HepG2 (cell line): ENCODE measurements around the gene LAMB4. TPM values are rescaled to one million over a fixed set of nuclear protein-coding genes. Genes with fewer than 3 reads are reported as not detected.

Source experiments
- ATAC-seq: fragments of 200-7000 bp; cut with Tn5 transposase; 3 replicates; pipeline ENCODE4 v1.9.1; 2020; ENCODE audit warnings: mild to moderate bottlenecking, moderate library complexity
- BruUV-seq: library from RNA; stranded (reverse); fragments of 400-500 nt; replicated peaks from 2 replicates; lab custom pipeline; 2021; lab: Mats Ljungman, UMichigan
- CTCF ChIA-PET: fragments of 300-600 bp; formaldehyde crosslinking; extraction: SDS; loops from one replicate; lab custom pipeline; 2021; ENCODE audit warnings: low total read pairs, inconsistent platforms, low intra/inter-chr PET ratio; lab: Yijun Ruan, JAX
- POLR2A ChIA-PET: fragments of 350-600 bp; sonication (Branson Sonifier 250); formaldehyde crosslinking; loops from one replicate; lab custom pipeline; 2020; ENCODE audit warnings: antibody characterized with exemption, inconsistent platforms; lab: Yijun Ruan, JAX
- DNase-seq: peaks from one replicate; pipeline ENCODE4 v3.0.0-alpha.2; 2015; ENCODE audit warnings: low spot score
- FAIRE-seq: peaks from 3 replicates; lab custom pipeline; 2011; peaks lifted over from hg19 to GRCh38; lab: Jason Lieb, UNC
- H2AFZ ChIP-seq: one replicate; pipeline ENCODE4 v1.6.1; 2011; ENCODE audit warnings: low read length, inconsistent platforms
- H3K27ac ChIP-seq: fragments of 300-600 bp; 3 replicates; pipeline ENCODE4 v1.8.0; 2011; ENCODE audit warnings: mixed run types, mild to moderate bottlenecking, mixed read lengths, low read length, inconsistent platforms; ENCODE audit not compliant: insufficient read depth; ENCODE audit errors: extremely low read length
- H3K27me3 ChIP-seq, 2 experiments: fragments of 200-600 bp in 1 of 2; 2 replicates in 1 of 2; 3 replicates in 1 of 2; pipeline versions ENCODE4 v1.6.0 to v1.8.0; 2011; ENCODE audit warnings: low read length in 2 of 2, mild to moderate bottlenecking in 2 of 2, moderate library complexity in 2 of 2, inconsistent platforms in 1 of 2; ENCODE audit not compliant: insufficient read depth in 2 of 2, control insufficient read depth in 1 of 2
- H3K36me3 ChIP-seq, 2 experiments: fragments of 200-600 bp in 1 of 2; replicated peaks in 1 of 2; 2 replicates in 1 of 2; 3 replicates in 1 of 2; pipeline versions ENCODE4 v1.5.1 to v1.8.0; 2011; ENCODE audit warnings: low read length in 2 of 2, inconsistent platforms in 1 of 2; ENCODE audit not compliant: insufficient read depth in 2 of 2, control insufficient read depth in 1 of 2
- H3K4me1 ChIP-seq: 2 replicates; pipeline ENCODE4 v1.5.1; 2012; ENCODE audit warnings: low read length, inconsistent platforms; ENCODE audit not compliant: insufficient read depth
- H3K4me2 ChIP-seq: 2 replicates; pipeline ENCODE4 v1.6.0; 2011; ENCODE audit warnings: low read depth, low read length, inconsistent platforms
- H3K4me3 ChIP-seq, 3 experiments: fragments of 200-600 bp in 1 of 3; sonication (generic), shearing (Covaris generic) in 1 of 3; replicated peaks in 1 of 3; 2 replicates each; pipeline ENCODE4 v1.5.1; 2011 to 2016; ENCODE audit warnings: low read length in 3 of 3, inconsistent platforms in 2 of 3, low read depth in 2 of 3, mild to moderate bottlenecking in 2 of 3, control low read depth in 1 of 3, mixed read lengths in 1 of 3; ENCODE audit not compliant: insufficient read depth in 1 of 3
- H3K79me2 ChIP-seq: one replicate; pipeline ENCODE4 v1.6.1; 2011; ENCODE audit warnings: low read length, inconsistent platforms; ENCODE audit not compliant: insufficient read depth
- H3K9ac ChIP-seq: 2 replicates; pipeline ENCODE4 v1.6.0; 2011; ENCODE audit warnings: mild to moderate bottlenecking, low read depth, low read length, inconsistent platforms; ENCODE audit not compliant: insufficient read depth
- H3K9me3 ChIP-seq: 2 replicates; pipeline ENCODE4 v1.5.1; 2012; ENCODE audit warnings: mild to moderate bottlenecking, low read length
- H4K20me1 ChIP-seq: 2 replicates; pipeline ENCODE4 v1.6.0; 2011; ENCODE audit warnings: inconsistent platforms, mild to moderate bottlenecking, low read length, moderate library complexity; ENCODE audit not compliant: insufficient read depth
- EEA1 ChIP-seq: sonication (generic); formaldehyde crosslinking; IDR thresholded peaks from 2 replicates; pipeline ENCODE4 v1.5.1; 2020; ENCODE audit warnings: mild to moderate bottlenecking, missing genetic modification reagents, borderline replicate concordance
- ETV5 ChIP-seq: IDR thresholded peaks from 2 replicates; pipeline ENCODE4 v1.6.1; 2018; ENCODE audit warnings: missing biosample characterization, missing genetic modification reagents, inconsistent platforms, borderline replicate concordance
- MTF2 ChIP-seq: sonication (generic); formaldehyde crosslinking; IDR thresholded peaks from 2 replicates; pipeline ENCODE4 v1.5.0; 2020; ENCODE audit warnings: missing genetic modification reagents, borderline replicate concordance
- ZNF230 ChIP-seq: sonication (generic); formaldehyde crosslinking; IDR thresholded peaks from 2 replicates; pipeline ENCODE4 v1.4.0; 2020; ENCODE audit warnings: mild to moderate bottlenecking, missing genetic modification reagents
- WGBS: methylation state at CpG from one replicate; pipeline ENCODE4 v1.1.6; 2017; ENCODE audit warnings: low lambda C conversion rate; 5-methylcytosine and 5-hydroxymethylcytosine counted together
- in situ Hi-C: cut with HindIII; loops from 2 replicates; pipeline ENCODE4 v1.10.0; 2017; ENCODE audit warnings: low pct_unique_long_range_greater_than_20kb; ENCODE audit not compliant: extremely low pct_ligation_motif_present
- intact Hi-C: fragments of 100-400 bp; cut with micrococcal nuclease; formaldehyde crosslinking; loops from one replicate; pipeline ENCODE4 v1.10.0; 2022; ENCODE audit not compliant: unreplicated experiment
- polyA plus RNA-seq, 8 experiments: library from polyadenylated mRNA; depleted of rRNA in 3 of 8; stranded (reverse) in 7 of 8; unstranded in 1 of 8; fragments of >200 nt; fragmentation: Illumina TruSeq in 4 of 8; extraction: Trizol in 4 of 8; gene quantifications; 2 replicates each; pipeline versions ENCODE4 v1.2.1 to v1.2.3, GENCODE V29; 2011 to 2016; ENCODE audit warnings: low read depth in 4 of 8, missing spikeins in 1 of 8, mixed read lengths in 1 of 8; ENCODE audit not compliant: insufficient read depth in 1 of 8
- total RNA-seq, 5 experiments: library from RNA; depleted of rRNA; stranded (reverse); fragments of >200 nt; fragmentation: Illumina TruSeq; extraction: Trizol; gene quantifications; 2 replicates each; pipeline ENCODE4 v1.2.3, GENCODE V29; 2016; ENCODE audit warnings: low read depth in 1 of 5
- TF ChIP-seq, protein P1 (sequence below): sonication (generic); formaldehyde crosslinking; IDR thresholded peaks from 2 replicates; pipeline ENCODE4 v1.5.0; 2020; ENCODE audit warnings: mild to moderate bottlenecking, missing genetic modification reagents
- TF ChIP-seq, protein P2 (sequence below): conservative IDR thresholded peaks from 2 replicates; pipeline ENCODE4 v1.6.1; 2018; ENCODE audit warnings: missing genetic modification reagents

Gene LAMB4
- total and polyA plus RNA-seq, 2 of the 13 experiments (the other 11 are each of a cell fraction or from before 2014, with no cell fraction given), result 0.05 TPM; not detected in 1

DNA sequence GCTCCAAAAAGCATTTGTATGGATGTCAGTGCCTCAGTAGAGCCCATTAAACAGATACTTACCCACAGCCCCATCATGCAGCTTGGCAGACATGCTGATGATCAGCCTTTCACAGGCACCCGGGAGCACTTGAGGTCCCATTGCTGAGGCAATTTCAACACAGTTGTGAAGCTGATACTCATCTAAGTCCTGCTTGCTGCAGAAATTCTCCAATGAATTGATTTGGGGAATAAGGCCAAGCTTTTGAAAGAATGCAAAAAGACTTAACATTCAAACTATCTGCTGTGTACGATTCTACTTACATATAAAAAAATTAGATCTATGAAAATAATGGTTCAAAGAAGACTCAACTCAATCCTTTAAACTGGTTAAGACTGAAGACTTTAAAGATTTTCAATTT is 60.5 kb downstream of the LAMB4 start:
- H3K9ac ChIP-seq, result no peak overlapping the region
- no peak overlapping the region for H2AFZ ChIP-seq
- DNase-seq, result no peak
- peaks cover 10% of the 10 kb centered on the region for H3K4me1 ChIP-seq
- no peak for ATAC-seq
- WGBS, result 6% methylated on average over 2 of the region's 2 CpGs
- in situ Hi-C loops (no loop called here), intact Hi-C loops (no loop called here)
- no peak for TF ChIP-seq ZNF230 (CRISPR knock-in tag)
- no peak for TF ChIP-seq ETV5 (CRISPR knock-in tag)
- TF ChIP-seq, protein P1, sequence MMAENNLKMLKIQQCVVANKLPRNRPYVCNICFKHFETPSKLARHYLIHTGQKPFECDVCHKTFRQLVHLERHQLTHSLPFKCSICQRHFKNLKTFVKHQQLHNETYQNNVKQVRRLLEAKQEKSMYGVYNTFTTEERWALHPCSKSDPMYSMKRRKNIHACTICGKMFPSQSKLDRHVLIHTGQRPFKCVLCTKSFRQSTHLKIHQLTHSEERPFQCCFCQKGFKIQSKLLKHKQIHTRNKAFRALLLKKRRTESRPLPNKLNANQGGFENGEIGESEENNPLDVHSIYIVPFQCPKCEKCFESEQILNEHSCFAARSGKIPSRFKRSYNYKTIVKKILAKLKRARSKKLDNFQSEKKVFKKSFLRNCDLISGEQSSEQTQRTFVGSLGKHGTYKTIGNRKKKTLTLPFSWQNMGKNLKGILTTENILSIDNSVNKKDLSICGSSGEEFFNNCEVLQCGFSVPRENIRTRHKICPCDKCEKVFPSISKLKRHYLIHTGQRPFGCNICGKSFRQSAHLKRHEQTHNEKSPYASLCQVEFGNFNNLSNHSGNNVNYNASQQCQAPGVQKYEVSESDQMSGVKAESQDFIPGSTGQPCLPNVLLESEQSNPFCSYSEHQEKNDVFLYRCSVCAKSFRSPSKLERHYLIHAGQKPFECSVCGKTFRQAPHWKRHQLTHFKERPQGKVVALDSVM, result no peak
- TF ChIP-seq, protein P2, sequence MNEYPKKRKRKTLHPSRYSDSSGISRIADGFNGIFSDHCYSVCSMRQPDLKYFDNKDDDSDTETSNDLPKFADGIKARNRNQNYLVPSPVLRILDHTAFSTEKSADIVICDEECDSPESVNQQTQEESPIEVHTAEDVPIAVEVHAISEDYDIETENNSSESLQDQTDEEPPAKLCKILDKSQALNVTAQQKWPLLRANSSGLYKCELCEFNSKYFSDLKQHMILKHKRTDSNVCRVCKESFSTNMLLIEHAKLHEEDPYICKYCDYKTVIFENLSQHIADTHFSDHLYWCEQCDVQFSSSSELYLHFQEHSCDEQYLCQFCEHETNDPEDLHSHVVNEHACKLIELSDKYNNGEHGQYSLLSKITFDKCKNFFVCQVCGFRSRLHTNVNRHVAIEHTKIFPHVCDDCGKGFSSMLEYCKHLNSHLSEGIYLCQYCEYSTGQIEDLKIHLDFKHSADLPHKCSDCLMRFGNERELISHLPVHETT (CRISPR knock-in tag), result no peak
- TF ChIP-seq EEA1 (CRISPR knock-in tag), result no peak
- TF ChIP-seq MTF2 (CRISPR knock-in tag), result no peak
- no peaks in the 10 kb centered on the region for H3K79me2 ChIP-seq
- H4K20me1 ChIP-seq, result no peaks in the 10 kb centered on the region
- POLR2A ChIA-PET, result no interaction called here
- H3K4me2 ChIP-seq, result no peak overlapping the region
- no peaks in the 10 kb centered on the region for H3K9me3 ChIP-seq
- H3K36me3 ChIP-seq, result no peaks in the 10 kb centered on the region
- H3K27me3 ChIP-seq, result peaks cover 0 to 11% of the 10 kb centered on the region in 2 experiments; a peak in 2 of 5 replicates
- FAIRE-seq, result no peak
- H3K4me3 ChIP-seq, result no peak overlapping the region
- CTCF ChIA-PET, result no interaction called here
- no peak overlapping the region for H3K27ac ChIP-seq
- no TSS peak for BruUV-seq
